Left lobe of liver (tissue), 1 donor: ENCODE measurements around the gene CTSV. TPM values are rescaled to one million over a fixed set of nuclear protein-coding genes. Genes with fewer than 3 reads are reported as not detected.

Experiments
- total RNA-seq: library from RNA; stranded (reverse); gene quantifications from one replicate; pipeline ENCODE4 v1.2.1, GENCODE V29; 2021
- donor health status: DM: no; HTN: yes; CAD: no.

Gene CTSV
- total RNA-seq, 1 donor from 2014 or later: 0.15 TPM

Other genes with a start within 250 kb of the CTSV start
- 3.5 TPM for gene ZNF782, start 184.6 kb downstream of the CTSV start, total RNA-seq
- gene NUTM2G, start 110.3 kb downstream of the CTSV start, total RNA-seq: not detected